Measurements from ENCODE around the gene KRTAP4-4.
"Not testable (repeated sequence)": the region's sequence is repeated elsewhere in the genome, so short reads cannot be mapped to it uniquely, and the experiment has no call there.

- TF ChIP-seq CTCF, EP300, POLR2A (IDR thresholded peaks at IDR 0.05): not testable (repeated sequence)
Observed at GRCh38 chr17:41123991-41124371, 36.6 kb downstream of the KRTAP4-4 start, which contains the start of gene KRTAP4-12.
